CD4-positive, alpha-beta T cell treated with Interleukin-15 for 4 hours (primary cell): Measurements from ENCODE around the gene HAUS5.

Experiments
- DNase-seq: peaks from one replicate; pipeline ENCODE4 v3.0.0-alpha.2; 2020; ENCODE audit warnings: low spot score

The HAUS5 gene

GRCh38 chr19:35673121-35673804 is 60.7 kb downstream of the HAUS5 start:
- peak; percentile 42 for DNase-seq
